ENCODE measurements around the gene NNMT.

The NNMT gene

DNA sequence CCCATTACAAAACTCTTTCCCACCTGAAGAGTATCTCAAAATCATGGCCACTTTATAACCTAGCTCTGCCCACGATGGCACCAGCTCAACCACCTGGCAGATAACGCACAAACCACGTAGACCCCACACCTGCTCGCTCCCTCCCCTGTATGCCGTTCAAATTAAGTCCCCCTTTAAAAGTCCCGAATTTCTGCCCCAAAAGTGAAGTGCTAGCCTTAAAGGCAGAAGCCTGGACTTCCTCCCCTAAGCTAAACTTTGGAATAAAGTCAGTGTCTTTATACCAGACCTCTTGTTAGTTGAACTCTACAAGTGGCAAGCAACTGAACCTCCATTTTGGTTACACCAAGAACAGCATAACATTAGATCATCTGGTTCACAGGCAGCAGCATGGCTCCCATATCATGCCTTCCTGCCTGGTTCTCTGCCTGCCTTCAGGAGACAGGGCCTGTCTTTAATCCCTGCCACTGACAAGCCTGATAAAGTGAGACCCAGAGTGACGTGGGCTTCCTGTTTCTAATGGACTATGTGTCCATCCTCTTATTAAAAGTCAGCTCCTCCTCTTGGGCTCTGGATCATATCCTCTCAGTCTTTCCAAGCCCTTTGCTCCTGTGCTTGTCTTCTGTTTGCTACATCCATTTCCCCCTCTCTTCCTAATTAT is 32.6 kb upstream of the NNMT start:
- DNase-seq, result no peak

DNA sequence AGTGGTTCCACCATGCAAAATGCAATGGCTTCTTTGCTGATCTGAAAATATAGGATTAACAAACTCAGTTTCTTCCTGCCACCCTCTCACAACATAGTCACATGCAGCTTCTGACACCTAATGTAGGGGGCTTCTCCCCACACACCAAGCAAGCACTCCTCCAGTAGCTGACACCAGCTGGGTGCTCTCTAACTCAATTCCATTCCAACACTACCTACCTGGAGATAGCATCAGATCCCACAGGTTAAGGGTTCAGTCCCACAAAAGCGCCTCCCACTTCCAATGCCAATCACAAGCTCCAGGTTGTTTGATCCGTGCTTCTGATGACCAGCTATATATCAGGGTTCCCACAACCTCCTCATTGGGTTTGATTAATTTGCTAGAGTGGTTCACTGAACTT is 31.8 kb upstream of the NNMT start:
- no peak for DNase-seq

DNA sequence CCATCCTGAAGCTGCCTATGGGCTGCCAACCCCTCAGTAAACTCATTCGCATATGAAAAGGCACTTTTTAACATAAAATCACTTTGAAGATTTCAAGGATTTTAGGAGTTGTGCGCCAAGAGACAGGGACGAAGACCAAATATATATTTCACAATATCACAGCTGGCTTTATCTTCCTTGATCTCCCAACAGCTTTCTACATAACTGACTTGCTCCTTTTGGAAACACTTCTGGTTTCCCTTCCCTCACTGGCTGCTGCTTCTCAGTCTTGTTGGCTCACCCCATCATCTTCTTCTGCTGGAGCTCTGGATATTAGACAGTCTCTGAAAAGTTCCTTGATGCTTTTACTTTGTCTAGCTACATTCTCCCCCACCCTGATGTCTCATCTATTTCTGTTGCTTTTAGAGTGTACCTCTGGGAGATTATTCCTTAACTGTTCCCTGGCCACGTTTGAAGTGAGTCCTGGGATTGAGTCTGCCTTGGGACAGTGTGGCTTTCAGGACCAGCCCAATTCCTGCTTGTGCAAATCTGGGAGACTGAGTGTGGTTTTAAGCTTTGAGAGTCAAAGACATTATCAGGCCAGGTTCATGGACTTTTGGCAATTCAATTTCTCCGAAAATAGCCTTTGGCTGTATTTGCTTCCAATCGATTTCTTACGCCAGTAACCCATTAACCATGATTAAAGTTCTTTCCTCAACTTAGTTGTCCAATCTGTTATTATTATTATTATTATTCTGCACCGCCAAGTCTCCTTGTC is 30.9 kb upstream of the NNMT start:
- DNase-seq, result no peak

DNA sequence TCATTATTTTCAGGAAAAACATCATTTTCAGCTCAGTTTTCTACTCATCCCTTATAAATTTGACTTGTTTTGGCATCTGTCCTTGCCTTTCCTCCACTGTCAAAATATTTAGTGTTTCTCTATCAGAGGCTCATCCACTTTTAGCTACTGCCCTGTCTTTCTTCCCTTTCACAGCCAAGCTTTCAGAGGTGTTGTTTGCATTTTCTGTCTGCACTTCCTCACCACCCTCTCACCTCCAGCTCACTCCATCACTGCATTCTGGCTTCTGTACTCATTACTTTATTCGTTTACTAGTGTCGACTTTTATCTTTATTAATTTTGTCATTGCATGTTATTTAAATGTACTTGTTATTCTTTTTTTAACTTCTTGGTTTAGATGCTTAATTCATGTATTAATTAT is 26.7 kb upstream of the NNMT start:
- no peak for DNase-seq

DNA sequence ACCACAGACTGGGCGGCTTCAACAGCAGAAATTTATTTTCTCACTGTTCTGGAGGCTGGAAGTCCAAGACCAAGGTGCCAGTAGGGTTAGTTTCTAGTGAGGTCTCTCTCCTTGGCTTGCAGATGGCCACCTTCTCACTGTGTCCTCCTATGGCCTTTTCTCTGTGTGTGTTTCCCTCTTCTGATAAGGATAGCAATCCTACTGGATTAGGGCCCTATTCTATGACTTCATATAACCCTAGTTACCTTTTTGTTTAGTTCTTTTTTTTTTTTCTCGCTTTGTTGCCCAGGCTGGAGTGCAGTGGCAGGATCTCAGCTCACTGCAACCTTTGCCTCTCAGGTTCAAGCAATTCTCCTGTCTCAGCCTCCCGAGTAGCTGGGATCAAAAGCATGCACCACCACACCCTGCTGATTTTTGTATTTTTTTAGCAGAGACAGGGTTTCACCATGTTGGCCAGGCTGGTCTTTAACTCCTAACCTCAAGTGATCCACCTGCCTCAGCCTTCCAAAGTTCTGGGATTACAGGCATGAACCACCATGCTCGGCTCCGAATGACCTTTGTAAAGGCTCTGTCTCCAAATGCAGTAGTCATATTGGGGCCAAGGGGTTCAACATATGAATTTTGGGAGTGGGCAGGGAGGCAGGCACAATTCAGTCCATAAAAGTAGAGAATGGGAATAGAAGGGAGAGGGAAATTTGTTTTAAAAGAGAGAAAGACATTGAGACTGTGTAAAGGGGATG is 25.5 kb upstream of the NNMT start:
- DNase-seq, result no peak

DNA sequence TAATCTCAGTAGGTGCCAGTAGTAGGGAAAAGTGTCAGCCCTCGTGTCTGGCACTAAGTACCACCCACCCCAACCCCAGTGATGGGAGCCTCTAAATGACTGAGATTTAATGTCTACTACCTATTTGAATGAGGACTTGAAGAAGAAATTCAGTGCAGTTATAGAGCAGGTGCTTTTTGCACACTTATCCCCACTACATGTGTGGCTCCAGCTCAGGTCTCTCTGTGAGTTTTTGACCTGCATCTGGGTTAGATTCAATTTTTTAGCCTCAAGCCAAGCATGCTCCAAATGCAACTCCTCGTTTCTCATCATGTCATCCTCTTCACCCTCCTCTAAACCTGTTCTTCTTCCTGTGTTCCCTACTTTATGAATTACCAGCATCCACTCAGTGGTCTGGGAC is 24.9 kb upstream of the NNMT start:
- DNase-seq, result no peak

DNA sequence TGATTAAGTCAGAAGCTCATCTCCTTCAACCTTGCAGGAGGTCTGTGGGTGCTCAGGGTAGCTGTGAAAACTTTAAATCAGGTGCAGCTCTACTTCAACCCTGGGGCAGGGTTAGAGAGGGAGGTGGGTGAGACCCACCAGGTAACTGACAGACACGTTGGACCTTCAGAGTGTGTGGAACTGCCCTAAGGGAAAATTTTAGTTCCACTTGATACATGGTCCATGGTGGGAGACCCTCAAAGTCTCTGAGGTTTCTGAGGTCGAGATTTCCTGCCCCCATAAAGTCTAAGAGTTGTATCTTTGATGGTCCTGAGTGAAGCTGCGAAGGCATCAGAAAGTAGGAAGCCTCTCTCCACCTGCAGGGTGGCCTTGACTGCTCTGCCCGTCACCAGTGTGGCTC is 23.9 kb upstream of the NNMT start:
- DNase-seq, result no peak

DNA sequence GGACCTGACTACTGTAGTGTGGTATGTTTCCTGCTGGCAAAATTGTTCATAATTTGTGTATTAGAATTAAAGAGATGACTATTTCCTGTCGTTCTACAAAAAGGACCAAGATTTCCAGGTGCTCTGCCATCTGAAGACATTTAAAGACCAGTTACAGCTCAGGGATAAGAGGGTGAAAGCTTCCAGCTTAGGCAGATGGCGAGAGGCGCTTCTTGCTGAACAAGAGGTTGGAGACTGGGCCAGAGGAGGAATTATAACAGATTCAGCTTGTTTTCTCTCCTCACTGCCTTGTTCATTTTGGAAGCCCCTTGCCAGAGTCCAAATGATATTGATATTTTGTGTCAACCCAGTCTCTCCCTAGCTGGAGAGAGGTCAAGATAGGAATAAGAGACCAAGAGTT is 23.1 kb upstream of the NNMT start:
- no peak for DNase-seq

DNA sequence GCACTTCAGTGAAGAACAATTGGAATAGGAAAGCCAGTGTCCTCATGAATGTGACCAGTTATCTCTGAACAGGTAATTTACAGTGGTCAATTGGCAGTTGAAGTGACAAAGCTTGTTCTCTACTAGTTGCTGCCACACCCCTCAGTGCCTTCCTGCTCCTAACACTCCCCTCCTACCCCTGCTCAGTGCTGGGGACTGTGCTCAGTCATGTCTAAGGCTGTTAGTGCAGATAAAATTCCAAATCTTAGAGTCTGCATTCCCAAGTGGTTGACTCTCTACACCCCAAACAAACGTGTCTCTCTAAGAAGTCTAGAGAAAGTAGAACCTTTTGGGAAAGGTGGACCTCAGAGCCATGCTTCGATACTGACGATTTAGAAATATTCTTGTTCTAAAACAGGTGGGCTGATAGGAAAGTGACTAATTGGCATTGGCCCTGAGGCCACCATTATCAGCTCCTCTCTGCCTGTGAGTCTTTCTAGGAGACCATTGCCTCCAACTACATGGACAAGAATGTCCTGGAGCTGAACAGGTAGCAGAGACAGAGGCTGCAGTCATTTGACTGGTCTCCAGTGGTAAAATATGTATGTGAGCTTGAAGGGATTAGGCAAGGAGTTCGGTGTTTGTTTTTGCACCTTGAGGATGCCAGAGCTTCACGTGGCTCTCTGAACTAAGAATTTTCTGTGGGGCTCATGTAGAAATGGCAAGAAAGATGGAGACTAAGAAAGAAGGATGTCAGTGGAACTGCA is 22.1 kb upstream of the NNMT start:
- DNase-seq, result no peak

DNA sequence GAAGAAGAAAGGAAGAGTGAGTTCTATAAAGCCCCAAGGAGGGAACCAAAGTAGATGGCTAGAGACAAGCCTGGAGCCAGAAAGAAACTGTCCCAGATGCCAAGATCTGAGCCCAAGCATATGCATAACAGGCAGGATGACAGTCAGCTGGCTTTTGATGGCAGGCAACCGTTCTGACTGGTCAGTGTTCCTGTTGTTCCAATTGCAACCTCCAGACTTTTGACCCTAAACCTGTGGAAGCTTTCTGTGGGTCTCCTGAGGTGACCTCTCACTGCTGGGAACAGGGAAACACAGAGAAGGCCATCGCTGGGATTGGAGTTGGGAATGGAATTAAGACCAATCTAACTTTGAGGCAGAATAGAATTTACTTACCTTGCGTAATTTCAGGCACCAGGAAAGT is 21.6 kb upstream of the NNMT start:
- DNase-seq, result no peak

DNA sequence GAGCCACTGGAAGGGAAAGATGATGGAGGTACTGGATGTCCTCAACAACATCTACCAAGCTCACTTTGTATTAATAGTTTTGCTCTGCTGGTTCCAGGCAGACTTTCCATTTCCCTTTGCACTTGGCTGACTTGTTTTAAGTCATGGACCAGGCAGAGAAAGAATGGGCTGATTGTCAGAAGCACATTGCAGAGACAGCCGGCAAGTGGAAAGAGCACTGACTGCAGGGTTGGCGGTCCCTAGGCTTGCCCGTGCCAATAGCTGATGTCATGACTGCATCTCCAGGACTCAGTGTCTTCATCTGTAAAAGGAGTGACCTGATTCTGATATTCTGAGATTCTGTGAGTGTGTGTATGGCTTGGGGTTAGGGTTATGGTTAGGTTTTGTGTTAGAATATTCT is 20.9 kb upstream of the NNMT start:
- no peak for DNase-seq

DNA sequence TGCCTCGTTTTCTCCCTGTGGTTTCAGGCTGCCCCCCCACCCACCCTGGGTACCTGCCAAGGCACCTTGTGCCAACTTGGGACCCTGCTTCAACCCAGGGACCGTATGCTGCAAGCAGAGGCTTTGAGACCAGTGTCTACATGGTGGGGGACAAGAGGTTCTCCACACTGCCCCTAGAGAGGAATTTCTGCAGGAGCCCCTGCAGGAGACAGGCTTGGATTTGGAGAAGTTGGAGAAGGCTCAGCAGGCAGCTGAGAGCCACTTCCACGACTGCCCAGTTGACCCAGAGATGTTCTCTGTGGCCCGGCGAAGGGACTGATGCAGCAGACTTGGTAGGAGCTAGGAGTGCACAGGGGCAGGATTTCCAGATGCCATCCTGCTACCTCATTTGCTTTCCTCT is 20.1 kb upstream of the NNMT start:
- DNase-seq, result no peak

DNA sequence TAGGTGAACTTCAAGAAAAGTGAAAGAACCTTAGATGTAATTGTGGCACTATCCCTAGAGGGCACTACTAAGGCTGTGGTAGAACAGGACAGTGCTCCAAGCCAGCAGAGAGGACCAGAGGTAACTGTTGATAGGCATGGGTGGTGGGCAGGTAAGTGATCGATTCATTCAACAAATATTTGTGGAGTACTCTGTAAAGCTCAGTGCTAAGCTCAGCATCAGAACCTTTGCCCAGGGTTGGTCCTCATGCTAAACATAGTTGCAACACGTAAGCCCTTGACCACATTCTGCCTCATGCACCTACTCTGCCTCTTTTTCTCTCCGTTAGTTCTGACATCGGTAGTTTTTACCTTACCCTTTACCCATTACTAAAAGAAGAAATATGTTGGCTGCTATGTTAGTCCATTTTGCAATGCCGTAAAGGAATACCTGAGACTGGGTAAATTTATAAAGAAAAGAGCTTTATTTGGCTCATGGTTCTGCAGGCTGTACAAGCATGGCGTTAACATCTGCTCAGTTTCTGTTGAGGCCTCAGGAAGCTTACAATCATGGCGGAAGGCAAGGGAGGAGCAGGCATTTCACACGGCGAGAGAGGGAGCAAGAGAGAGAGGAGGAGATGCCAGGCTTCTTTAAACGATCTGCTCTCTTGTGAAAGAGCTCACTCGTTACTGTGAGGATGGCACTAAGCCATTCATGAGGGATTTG is 18.4 kb upstream of the NNMT start:
- no peak for DNase-seq

DNA sequence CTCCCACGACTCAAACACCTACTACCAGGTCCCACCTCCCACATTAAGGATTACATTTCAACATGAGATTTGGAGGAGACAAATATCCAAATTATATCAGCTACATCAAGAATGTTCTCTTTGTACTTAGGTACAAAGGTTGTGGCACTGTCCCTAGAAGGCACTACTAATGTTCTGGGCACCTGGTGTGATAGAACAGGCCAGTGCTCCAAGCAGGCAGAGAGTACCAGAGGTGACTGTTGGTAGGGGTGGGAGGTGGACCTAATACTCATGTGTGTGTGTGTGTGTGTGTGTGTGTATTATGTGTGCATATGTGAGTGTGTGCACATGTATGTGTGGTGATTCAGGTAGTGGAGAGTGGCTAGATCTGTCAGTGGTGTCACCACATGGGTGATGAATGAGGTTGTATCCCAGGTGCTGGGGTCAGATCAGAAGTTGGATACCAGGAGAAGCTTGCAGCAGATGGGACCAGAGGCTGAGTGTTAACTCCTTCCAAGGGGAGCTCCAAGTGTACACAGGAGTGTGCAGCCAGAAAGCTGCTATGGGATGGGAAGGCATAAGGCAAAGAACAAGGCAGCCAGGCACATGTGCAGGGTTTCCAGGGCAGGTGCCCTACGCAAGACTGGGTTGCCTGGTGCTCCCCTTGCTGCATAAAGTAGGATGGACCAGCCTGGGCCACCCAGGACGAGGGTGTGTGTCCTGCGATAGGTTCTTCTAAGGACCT is 17.7 kb upstream of the NNMT start:
- no peak for DNase-seq

DNA sequence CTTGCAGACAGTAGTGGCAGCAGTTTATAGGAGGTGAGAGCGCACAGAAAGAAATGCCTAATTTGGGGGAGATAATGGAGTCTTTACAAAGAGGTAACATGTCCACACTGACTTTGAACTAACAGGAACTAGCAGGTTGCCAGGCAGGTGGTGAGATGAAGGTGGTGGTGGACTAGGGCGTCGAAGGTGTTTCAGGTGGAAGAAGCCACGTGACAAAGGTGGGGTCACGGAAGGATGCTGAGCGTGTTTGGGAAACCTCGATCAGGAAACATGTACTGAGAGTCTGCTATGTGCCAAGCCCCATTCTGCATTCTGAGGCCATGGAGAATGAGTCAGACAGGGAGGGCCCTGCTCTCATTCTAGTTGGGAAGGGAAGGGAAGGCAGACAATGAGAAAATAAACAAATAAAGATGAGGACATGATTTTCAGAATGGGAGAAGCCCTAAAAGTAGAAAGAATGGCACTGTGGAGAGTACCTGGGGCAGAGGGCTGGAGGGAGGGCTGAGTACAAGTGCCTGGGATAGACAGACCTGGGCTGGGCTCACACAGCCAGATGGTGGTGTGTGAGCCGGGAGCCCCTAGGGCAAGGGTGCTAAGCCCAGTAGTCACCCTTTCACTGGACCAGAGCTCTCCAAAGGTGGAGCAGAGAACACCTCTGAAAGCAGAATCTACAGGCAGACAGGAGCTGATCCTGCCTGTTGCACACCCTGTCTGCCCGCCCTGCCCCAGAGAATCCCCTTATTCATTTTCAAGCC is 16.2 kb upstream of the NNMT start:
- DNase-seq, result no peak

DNA sequence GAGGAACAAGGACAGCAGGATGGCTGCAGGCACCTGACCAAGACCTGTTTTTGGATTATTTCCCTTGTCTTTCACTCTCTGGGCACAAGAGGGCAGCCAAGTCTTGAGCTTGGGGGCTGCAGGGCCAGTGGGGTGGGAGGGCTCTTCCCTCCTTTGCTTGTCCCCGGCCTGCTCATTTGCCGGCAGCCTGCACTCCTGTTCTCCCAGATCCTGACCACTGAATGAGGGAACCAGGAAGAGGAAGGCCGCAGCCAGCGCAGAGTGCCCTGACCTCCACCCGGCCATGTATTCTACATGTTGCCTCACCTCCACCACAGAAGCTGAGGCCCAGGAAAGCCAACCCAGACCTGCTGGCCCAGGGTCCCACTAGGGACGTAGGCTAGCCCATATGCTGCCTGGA is 15.5 kb upstream of the NNMT start:
- DNase-seq, result peak; percentile 62

DNA sequence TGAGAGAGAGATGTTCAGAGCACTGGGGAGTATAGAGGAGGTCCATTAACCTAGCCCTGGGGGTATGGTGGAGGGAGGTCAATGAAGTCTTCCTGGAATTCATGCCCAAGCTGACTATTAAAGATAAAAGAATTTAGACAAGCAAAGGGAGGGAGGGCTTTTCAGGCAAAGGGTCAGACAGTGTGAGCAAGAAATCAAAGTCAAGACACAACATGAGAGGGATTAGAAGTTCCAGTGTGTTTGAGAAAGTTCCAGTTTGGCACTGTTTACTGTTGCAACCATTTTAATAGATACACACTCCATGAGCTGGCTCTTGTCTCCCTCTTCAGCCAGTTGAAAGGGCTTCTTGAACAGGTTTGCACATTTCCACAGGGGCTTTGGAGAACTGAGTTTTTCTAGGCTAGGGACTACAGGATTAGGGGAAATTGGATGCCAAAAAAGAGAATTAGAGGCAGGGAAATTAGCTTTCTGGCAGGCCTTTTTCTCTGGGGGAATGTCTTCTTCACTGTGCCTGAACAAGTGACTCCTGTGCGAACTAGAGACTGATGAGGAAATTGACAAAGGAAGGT is 14.7 kb upstream of the NNMT start:
- DNase-seq, result no peak

DNA sequence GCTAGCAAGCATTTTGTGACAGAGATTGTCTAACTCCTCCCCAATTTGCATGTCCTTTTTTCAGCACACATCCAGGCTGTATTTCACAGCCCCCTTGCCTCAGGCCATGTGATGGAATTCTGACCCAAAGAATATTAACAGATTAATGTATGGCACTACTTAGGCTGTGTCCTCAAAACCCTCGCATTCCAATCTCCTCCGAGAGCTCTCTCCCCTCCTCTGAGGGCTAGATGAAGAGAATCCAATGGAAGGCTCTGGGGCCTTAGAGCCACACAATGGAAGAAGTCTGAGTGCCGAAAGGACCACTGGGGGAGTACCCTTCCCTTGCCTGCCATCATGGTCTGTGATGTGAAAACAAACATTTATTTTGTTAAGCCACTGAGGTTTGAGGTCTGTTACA is 13.7 kb upstream of the NNMT start:
- DNase-seq, result no peak

DNA sequence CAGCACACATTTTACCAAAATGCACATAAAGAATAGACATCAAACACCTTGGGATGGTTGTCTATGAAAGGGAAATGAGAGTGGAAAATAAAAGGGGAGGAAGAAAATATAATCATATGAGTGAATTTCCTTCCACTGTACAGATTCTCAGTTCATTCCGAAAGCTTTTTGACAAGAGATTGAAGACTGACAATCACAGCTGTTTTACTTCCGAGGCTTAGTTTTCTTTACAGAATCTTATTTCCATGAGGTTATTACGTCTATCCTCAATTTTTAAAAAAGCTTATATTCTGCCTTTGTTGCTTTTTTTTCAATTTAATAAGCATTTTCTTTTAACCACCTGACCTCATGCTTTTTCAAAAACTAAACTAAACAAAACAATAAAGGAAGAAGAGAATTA is 12.8 kb upstream of the NNMT start:
- no peak for DNase-seq

DNA sequence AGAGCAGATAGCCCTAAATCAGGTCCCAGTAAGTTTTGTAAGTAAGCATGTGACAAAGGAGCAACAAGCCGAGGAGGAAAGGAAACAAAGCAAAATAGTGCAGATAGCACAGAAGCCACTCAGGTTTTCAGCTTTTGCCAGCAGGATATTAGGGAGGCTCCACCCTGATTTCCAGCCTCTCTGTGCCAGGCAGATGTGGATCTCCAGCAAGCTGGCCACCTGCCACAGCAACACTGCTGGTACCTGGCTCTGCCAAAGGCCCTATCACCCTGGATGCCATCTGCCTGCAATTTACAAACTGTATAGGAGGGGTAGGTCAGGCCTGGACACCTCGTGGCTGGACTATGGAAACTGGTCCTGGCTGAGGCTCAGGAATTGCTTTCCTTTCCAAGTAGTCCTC is 12.2 kb upstream of the NNMT start:
- DNase-seq, result no peak

DNA sequence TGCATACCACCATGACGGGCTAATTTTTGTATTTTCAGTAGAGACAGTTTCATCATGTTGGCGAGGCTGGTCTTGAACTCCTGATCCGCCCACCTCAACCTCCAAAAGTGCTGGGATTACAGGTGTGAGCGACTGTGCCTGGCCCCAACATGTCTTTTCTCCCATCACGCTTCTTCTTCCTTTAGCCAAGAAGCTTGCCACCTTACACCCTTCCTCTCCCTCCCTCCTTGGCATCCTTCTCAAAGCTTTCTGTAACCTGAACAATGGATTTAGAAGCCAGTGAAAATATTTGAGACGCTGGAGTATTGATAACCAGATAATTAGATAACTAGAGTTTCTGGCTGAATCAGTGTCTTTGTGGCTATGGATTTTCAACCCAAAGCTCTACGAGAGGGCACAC is 11.3 kb upstream of the NNMT start:
- DNase-seq, result no peak

Data from NCI-H1417 treated with DMSO at 0.1 percent for 48 hours (cell line).